NT2/D1 (cell line): ENCODE measurements around the gene NTM.

Source experiments
- SUZ12 ChIP-seq: IDR thresholded peaks from 2 replicates; pipeline ENCODE4 v1.6.1; 2011; ENCODE audit not compliant: insufficient read length, insufficient read depth; ENCODE audit errors: extremely low read depth
- YY1 ChIP-seq: IDR thresholded peaks from 2 replicates; pipeline ENCODE4 v1.6.1; 2011; ENCODE audit not compliant: insufficient read length, insufficient read depth
- ZNF274 ChIP-seq: IDR thresholded peaks from 2 replicates; pipeline ENCODE4 v1.6.1; 2011; ENCODE audit warnings: mild to moderate bottlenecking, low read depth, low read length

GRCh38 chr11:131965504-131965903 lies 595.1 kb downstream of the NTM start:
- TF ChIP-seq SUZ12 = no peak
- no peak for TF ChIP-seq ZNF274
- no peak for TF ChIP-seq YY1
